ENCODE measurements around the gene HOXC9.
A peak's percentile ranks its signal among the peaks of the same experiment; 100 is the strongest.

Gene HOXC9

DNA sequence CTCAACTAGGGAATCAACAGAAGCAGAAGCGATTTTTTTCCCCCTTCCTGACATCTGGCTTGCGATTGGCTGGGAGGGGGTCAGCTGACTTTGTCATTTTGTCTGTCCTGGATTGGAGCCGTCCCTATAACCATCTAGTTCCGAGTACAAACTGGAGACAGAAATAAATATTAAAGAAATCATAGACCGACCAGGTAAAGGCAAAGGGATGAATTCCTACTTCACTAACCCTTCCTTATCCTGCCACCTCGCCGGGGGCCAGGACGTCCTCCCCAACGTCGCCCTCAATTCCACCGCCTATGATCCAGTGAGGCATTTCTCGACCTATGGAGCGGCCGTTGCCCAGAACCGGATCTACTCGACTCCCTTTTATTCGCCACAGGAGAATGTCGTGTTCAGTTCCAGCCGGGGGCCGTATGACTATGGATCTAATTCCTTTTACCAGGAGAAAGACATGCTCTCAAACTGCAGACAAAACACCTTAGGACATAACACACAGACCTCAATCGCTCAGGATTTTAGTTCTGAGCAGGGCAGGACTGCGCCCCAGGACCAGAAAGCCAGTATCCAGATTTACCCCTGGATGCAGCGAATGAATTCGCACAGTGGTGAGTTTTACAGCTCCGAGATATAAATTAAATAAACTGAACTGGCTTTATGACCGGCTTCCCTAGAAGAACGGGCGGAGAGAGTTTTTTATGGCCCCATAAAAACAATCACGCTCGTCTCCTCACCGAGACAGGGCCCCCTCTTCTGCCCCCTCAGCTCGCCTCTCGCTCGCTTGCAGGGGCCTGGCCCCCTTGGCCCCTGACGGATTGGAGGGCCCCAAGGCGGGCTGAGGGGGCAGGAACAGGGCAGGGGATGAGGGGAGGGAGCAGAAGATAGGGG is 28.6 kb downstream of the HOXC9 start, which contains the start of gene HOXC6:
HOXC6 (plus strand) TSS at position 127 of the 888 bp plus-strand sequence; CDS start at position 209, 82 bp downstream.
- no peak for DNase-seq

DNA sequence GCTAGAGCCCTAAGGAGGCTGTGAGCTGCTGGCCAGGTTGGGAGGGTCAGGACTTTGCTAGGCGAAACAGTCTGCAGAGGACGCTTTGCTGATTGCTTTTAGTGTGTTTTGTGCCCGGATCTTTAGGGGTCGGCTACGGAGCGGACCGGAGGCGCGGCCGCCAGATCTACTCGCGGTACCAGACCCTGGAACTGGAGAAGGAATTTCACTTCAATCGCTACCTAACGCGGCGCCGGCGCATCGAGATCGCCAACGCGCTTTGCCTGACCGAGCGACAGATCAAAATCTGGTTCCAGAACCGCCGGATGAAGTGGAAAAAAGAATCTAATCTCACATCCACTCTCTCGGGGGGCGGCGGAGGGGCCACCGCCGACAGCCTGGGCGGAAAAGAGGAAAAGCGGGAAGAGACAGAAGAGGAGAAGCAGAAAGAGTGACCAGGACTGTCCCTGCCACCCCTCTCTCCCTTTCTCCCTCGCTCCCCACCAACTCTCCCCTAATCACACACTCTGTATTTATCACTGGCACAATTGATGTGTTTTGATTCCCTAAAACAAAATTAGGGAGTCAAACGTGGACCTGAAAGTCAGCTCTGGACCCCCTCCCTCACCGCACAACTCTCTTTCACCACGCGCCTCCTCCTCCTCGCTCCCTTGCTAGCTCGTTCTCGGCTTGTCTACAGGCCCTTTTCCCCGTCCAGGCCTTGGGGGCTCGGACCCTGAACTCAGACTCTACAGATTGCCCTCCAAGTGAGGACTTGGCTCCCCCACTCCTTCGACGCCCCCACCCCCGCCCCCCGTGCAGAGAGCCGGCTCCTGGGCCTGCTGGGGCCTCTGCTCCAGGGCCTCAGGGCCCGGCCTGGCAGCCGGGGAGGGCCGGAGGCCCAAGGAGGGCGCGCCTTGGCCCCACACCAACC is 29.8 kb downstream of the HOXC9 start:
- DNase-seq, result no peak

DNA sequence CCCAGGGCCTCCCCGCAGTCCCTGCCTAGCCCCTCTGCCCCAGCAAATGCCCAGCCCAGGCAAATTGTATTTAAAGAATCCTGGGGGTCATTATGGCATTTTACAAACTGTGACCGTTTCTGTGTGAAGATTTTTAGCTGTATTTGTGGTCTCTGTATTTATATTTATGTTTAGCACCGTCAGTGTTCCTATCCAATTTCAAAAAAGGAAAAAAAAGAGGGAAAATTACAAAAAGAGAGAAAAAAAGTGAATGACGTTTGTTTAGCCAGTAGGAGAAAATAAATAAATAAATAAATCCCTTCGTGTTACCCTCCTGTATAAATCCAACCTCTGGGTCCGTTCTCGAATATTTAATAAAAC is 30.5 kb downstream of the HOXC9 start:
- no peak for DNase-seq

DNA sequence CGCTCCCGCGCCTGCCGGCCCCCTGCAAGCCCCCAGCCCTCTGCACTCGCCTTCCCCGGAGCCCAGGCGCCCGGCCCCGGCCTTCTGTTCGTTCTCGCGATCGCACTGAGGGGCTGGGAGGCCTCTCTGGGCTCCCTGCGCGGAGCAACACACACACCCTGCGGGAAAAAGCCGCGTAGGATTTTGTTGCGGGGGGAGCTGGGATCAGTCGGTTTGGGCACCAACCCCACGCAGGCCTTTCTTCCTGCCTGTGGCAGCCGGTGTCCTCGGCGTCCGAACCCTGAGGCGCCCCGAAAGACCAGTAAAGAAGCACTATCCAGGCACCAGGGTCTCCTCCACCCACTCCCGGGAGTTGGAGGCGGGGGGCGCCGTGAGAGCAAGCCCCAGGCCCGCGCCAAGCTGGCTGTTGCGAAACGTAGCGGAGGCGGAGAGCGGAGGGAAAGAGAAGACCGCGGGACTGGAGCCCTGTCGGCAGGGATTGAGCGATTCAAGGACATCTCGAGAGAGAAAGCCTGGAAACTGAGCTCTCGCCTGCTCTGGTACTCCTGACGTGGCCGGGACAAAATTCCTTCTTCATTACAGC is 31.0 kb downstream of the HOXC9 start:
- no peak for DNase-seq

DNA sequence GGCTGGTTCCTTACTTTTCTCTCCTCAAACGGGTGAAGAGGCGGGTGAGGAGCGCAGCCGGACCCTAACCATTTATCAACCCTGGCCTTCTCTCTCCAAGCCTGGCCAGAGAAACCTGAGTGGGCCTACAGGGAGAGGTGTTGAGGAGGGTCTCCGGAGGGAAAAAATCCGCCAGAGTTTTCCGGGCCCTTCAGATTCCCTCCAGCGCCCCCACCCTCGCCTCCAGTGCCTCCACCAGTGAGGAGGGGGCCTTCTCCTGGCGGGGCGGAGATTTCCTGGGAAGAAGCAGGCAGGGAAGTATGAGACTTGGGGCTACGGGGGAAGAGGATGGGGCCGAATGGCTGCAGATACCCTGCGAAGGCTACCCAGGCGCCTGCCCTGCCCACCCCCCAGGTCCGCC is 31.5 kb downstream of the HOXC9 start:
- DNase-seq, result no peak

DNA sequence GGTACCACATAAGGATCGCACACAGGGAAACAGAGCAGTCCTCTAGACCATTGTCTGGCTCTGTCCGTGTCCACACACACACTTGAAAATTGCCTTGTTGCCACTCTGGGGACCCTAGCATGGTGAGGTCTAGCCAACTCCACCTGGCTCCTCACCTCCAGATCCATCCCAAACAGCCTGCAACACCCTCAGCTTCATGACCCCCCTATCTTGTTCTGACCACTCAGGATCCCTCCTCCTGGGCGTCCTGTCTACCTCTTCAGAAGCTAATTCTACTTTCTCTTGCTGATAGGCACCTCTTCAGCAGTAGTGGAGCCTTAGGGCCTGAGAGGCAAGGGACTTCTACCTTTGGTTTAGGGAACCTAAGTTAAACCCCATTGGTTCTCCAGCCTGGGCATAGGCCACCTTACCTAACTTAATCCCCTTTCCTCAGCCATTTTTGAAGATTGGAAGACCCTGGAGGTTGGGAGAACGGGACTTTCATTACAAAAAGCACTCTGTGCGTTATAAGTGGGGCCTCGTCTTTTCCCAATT is 32.2 kb downstream of the HOXC9 start:
- no peak for DNase-seq

DNA sequence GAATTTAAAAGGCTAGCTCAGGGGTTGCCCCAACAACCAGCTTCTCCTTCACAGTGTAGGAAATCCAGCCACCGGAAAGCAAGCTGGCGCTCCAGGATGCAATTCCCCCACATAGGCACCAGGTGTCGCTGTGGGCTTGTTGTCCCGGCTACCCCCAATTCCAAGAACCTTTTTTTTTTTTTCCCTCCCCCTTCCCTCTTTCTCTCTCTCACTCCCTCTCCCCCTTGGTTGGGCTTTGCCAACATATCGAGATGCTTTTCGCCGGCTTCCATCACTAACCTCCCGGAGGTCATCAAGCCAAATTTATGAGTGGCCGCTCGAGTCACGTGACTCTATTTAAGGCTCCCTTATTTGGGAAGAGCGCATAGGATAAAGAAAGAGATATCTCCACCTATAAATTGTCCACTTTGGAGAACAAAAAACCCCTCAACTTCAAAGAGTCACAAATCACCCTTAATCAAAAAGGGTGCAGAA is 32.7 kb downstream of the HOXC9 start, which contains the start of gene HOXC5:
HOXC5 (plus strand) TSS at position 424 of the 474 bp plus-strand sequence. CDS start 73 bp downstream, outside the sequence.
- DNase-seq, result peak; percentile 53

DNA sequence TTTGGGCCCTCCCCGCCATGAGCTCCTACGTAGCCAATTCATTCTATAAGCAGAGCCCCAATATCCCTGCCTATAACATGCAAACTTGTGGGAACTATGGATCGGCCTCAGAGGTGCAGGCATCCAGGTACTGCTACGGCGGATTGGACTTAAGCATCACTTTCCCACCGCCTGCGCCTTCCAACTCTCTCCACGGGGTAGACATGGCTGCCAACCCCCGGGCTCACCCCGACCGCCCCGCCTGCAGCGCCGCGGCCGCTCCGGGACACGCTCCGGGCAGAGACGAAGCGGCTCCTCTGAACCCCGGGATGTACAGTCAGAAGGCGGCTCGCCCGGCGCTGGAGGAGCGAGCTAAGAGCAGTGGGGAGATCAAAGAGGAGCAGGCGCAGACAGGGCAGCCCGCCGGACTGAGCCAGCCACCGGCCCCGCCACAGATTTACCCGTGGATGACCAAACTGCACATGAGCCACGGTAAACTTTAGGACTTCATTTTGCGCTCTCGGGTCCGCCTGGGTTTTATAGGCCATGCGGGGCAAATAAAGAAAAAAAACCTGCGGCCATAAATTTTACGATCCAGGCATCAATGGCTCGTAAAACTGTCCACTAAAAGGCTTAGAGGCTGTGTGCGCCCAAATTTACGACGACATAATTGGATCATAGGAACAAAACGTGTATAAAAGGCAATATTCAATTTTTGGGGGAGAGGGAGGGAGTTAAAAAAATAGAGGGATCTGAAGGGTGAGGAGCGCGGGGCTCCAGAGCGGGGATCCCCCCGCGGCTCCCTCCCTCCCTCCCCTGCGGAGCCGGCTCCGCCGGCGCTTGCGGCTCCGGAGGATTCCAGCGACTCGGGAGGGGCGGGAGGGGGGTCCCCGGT is 33.4 kb downstream of the HOXC9 start:
- DNase-seq, result no peak

DNA sequence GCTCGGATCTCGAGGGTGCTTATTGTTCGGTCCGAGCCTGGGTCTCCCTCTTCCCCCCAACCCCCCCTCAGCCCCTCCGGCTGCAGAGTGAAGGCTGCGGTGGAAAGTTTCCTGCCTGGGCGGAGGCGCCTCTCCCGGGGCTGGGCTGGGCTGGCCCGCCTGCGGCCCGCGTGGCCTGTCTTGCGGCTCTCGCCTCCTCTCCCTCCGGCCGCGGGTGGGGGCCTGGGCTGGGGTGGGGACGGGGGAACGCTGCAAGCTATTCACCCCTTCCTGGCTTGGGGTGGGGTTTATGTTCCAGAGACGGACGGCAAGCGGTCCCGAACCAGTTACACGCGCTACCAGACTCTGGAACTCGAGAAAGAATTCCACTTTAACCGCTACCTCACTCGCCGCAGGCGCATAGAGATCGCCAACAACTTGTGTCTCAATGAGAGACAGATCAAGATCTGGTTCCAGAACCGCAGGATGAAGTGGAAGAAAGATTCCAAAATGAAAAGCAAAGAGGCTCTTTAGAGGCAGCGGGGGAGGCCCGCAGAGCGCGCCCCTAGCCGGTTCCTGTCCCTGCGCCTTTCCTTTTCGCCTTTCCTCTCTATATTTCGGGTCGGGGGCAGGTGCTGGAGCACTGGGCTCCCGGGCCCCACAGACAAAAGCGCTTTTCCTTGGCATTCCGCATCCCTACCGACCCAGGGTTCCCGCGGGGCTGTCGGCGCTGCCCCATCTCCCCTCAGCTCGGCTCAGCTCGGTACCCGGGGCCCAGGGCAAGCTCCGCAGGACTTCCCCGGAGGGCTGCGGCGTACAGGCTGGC is 34.2 kb downstream of the HOXC9 start:
- DNase-seq, result no peak

DNA sequence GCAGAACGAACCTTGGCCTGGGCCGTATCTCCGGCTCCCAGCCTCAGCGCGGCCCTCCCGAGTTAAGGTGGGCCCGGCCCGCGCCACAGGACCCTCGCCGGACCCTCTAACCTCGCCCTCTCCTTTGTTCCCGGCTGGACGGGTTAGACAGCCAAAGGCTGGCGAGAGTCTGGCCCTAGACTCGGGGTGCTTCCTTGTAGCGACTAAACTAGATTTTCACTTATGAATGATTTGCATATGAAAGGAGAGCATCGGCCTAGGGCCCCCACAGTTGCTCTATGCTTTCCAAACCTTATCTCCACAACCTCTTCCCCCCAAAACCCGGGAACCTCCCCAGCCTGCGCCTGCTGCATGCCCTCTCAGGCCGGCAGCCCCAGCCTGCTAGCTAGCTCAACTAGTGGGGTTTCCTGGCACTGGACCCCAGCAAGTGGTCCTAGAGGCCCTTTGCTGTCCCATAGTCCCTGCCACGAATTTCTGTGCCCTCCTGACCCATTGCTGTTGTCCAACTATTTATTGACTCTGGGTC is 34.9 kb downstream of the HOXC9 start:
- DNase-seq, result no peak

DNA sequence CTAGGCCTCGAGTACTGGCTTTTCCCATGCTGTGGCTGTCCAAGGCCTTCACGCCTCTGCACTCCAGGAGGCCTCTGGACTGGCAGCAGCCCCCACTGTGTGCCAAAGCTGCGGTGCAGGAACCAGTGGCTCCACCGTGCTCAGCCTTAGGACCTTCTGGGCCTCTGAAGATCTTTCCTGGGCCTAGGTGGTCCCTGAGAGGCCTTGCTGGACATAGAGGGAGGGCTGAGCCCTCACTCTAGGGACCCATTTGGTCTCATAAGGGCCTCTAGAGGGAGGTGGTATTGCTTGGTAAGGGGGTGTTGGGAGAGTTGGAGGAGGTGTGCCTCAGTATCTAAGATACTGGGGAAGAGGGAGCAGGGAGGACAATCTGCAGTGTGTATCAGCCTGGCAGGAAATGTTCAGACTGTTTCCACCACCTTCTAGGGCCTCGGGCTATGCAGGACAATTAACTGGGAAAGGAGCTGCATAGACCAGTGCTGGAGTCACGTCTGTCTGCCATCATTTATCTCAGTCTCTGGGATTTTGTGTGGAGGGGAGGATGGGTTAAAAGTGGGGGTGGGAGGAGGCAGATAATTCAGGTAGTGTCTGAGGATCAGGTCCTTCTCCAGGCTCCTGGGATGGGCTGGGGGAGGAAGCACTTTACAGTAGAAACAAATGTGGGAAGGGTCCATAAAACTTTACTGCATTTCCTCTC is 35.8 kb downstream of the HOXC9 start:
- DNase-seq, result no peak

DNA sequence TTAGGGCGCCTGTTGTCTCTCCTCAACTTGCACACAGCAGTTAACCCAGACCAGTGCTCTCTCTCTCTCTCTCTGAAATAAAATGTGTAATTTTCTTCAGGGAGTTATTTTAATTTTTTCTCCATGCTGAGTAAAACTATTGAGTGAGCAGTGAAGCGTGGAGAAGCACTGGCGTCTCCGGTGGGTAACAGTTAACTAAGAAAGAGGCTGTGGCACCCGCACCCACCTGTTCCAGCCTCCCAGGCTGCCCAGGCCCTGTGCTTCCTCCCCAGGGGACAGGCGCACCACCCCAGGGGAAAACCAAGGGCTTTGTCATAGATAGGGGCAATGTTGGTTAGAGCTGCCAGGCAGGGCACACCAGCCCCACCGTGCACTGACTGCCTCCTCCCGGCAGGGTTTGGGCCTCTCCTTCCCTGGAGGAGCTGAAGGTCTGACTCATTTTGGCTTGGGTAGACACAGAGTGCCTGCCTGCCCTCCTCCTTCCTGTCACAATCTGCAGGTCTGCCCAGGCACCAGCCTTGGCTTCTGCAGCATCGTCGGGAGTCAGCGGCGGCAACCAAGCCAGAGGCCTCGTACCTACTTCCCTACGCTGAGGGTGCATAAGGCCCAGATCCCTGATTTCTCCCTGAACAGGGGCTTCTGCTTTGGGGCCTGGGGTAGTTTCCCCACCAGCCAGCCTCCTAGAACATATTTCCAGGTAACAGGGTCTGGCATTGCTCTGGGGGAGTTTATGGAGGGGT is 36.8 kb downstream of the HOXC9 start:
- peak; percentile 27 for DNase-seq

DNA sequence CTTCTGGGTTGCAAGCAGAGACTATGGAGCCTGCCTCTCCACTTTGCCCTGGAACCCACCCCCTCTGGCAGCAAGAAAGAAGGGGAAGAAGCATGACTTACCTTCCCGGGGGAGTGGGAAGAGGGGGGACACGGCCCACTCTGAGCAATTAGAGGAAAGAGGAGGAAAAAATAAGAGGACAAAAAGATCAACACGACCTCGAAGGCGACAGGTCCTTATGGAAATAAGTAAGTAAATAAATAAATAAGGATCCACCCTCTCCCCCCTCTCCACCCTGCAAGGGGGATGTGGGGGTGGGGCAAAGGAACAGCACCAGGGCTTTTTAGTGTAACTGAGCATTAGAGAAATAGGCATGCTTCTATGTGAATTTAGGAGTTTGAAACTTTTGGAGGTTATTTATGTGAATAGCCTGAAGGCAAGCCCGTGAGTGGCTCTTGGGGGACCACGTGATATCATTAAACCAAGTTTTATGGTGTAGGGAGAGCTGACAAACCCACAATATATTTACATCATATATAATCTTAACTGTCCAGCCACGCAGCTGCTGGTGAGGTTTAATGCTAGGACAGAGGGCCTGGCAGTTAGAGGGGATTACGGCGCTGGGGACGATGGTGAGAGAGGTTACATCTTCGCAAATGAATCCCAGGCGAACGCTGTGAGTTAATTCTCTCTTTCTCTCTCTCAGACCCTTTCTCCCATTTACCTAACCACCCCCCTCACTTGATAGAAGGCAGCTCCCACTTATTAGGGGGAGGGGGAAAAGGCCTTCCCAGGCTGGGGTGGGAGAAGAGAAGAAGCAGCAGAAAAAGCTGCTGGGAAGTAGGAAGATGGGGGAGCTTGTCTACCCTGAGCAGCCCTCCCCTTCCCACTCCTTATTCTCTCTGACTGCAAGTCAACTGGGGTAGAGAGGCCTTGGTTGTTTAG is 37.7 kb downstream of the HOXC9 start:
- no peak for DNase-seq

DNA sequence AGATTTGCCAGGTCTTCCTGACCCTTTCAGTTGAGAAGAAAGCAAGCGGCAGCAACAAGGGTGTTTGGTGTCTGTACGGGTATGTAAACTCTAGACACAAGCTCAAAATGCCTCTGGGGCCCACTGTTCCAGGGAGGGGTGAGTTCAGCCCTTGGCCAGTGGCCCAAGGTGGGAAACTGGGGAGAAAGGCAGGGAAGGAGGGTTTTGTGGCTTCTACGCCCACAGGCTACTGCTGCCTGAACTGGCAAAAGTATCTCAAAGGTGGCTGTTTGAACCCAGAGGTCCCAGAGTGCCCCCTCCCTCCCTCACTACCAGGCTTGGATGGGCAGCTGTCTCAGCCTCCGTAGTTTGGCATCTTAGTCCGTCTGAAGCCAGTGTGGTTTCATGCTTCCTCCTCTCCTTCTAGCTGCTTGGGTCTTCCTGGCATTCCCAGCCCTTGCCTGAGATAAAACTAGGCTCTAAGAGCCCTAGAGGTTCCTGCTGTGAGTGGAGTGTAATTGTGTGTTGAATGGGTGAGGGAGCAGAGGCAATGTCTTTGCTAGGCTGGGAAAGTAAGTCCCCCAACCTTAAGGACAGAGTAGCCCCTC is 38.4 kb downstream of the HOXC9 start:
- DNase-seq, result no peak

DNA sequence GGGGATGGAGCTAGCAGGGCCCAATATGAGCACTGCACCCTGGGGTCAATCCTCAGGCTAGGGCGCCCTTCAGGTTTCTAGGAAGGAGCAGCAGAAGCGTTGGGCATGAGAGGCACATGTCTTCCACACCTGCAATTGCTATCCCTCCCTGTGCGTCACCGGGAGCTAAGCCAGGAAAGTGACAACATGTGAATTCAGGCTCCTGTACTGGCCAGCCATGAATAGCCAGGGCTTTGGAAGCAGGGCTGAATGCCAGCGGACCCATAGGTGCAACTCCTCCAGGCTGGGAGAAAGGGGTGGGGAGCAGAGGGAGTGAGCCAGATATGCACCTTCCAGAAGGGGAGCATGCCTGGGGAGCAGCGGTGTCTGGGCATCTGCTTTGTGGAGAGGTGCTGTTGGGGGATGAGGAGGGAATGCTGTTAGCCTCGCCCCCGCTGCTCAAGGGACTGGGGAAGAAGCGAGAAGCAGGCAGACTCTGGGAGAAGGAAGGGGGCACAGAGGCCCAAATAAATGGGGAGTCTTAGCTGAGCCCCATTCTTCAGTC is 39.0 kb downstream of the HOXC9 start:
- DNase-seq, result no peak

DNA sequence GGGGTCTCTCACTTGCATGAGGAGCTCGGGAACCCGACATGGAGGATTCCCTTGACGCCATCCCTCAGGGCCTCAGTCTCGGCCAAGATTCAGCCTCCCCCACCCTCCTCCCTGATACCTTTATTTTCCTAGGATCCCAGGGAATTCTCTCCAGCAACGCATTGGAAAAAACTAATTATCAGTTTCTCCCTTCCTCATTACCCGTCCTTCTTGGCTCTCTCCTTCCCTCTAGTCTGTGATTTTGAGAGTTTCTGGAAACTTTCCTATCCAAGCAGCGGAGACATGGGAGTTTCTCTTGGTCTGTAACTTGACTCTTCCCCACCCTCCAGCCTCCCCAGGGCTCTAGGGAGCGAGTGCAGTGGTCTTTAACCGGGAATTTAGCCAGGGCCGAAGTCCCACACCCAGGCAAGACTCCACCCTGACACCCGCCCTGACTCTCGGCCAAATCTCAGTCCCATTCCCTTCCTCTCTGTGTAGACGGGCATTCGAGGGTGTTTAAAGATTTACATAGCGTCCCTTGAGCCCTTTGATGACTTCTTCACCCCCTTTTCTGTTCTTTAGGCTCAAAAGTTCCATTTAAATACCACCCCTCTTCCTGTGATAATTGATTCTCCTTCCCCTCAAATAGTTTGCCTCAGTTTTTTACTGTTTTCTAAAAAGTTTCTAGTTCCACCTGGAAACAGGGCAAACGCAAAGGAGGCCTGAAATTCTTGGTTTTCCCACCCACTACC is 39.6 kb downstream of the HOXC9 start:
- DNase-seq, result no peak

DNA sequence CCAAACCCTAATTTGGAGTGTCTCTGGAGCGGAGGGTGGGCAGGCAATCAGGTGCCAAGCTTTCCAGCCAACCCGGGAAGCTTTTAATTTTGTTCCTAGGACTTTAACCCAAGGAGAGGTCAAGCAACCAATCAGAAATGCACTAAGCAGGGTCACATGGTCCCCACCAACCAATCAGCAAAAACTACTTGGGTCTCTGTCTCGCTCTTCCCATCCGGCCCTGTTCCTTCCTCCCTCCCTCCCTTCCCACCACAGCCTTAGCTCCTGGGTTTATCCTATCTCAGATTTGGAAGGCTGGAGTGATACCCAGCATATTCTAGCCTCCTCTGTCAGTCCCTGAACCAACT is 40.2 kb downstream of the HOXC9 start:
- no peak for DNase-seq

Data from NCI-H2107 (cell line).